Astrocyte of the hippocampus (primary cell): ENCODE measurements around the gene PPP3CA.
"Not testable (repeated sequence)": the region's sequence is repeated elsewhere in the genome, so short reads cannot be mapped to it uniquely, and the experiment has no call there.

Experiments used
- DNase-seq: peaks from one replicate; pipeline ENCODE4 v3.0.0; 2011; ENCODE audit warnings: low read depth, low spot score

The PPP3CA gene

GRCh38 chr4:101009471-101009870 lies 337.9 kb downstream of the PPP3CA start:
- DNase-seq, result no peak

- no peak for DNase-seq
Observed at GRCh38 chr4:101008503-101008902, 338.8 kb downstream of the PPP3CA start.

GRCh38 chr4:101005659-101006058 lies 341.7 kb downstream of the PPP3CA start:
- no peak for DNase-seq

GRCh38 chr4:101000496-101000895 lies 346.8 kb downstream of the PPP3CA start:
- DNase-seq, result no peak

GRCh38 chr4:100995671-100996070 lies 351.7 kb downstream of the PPP3CA start:
- no peak for DNase-seq

GRCh38 chr4:100995002-100995401 lies 352.3 kb downstream of the PPP3CA start:
- not testable (repeated sequence) for DNase-seq

- DNase-seq, result peak; percentile 37
Observed at GRCh38 chr4:100991332-100992069, 355.8 kb downstream of the PPP3CA start.

GRCh38 chr4:100989401-100989800 lies 357.9 kb downstream of the PPP3CA start:
- no peak for DNase-seq

GRCh38 chr4:100988876-100989275 lies 358.4 kb downstream of the PPP3CA start:
- no peak for DNase-seq

- DNase-seq, result peak; percentile 86
Observed at GRCh38 chr4:100986360-100986868, 360.9 kb downstream of the PPP3CA start.

GRCh38 chr4:100985576-100985975 lies 361.8 kb downstream of the PPP3CA start:
- no peak for DNase-seq

- DNase-seq, result peak; percentile 67
Observed at GRCh38 chr4:100984901-100985300, 362.4 kb downstream of the PPP3CA start.

GRCh38 chr4:100983426-100983825 lies 363.9 kb downstream of the PPP3CA start:
- no peak for DNase-seq

GRCh38 chr4:100982345-100982744 lies 365.0 kb downstream of the PPP3CA start:
- DNase-seq, result peak; percentile 26

GRCh38 chr4:100981447-100982204 lies 365.7 kb downstream of the PPP3CA start:
- DNase-seq, result peak; percentile 21

GRCh38 chr4:100979736-100980135 lies 367.6 kb downstream of the PPP3CA start:
- no peak for DNase-seq

- DNase-seq, result peak; percentile 77
Observed at GRCh38 chr4:100977746-100978397, 369.5 kb downstream of the PPP3CA start.

GRCh38 chr4:100977274-100977673 lies 370.1 kb downstream of the PPP3CA start:
- peak; percentile 7 for DNase-seq
